Measurements from ENCODE around the gene SND1. TPM values are rescaled to one million over a fixed set of nuclear protein-coding genes. Genes with fewer than 3 reads are reported as not detected.

SND1 gene
- total and polyA plus RNA-seq, 5 donors from 2014 or later = 84.4 to 121 (median 86.9) TPM

GRCh38 chr7:127736511-127736910 is 84.5 kb downstream of the SND1 start:
- Histone ChIP-seq H3K27me3 (ENCODE audit: control insufficient read depth, insufficient read depth, low read length) (no peaks in the 10 kb centered on the region), H3K27ac (ENCODE audit: insufficient read depth, low read length, poor library complexity, severe bottlenecking) (no peak overlapping the region), H3K4me1 (ENCODE audit: control insufficient read depth, insufficient read depth, low read length, poor library complexity, severe bottlenecking) (no peaks in the 10 kb centered on the region), H3K4me3 (ENCODE audit: low read depth, low read length) (no peak overlapping the region), H3K36me3 (ENCODE audit: control insufficient read depth, insufficient read depth, low read length) (peaks cover 23% of the 10 kb centered on the region), H3K9me3 (ENCODE audit: control insufficient read depth in 2 of 2, low read length in 2 of 2) (no peaks in the 10 kb centered on the region)
- H3K27ac Mint-ChIP-seq = no peak overlapping the region
- no peaks in the 10 kb centered on the region for H3K9me3 Mint-ChIP-seq
- H3K27me3 Mint-ChIP-seq = no peaks in the 10 kb centered on the region
- ATAC-seq (ENCODE audit: low read depth in 2 of 2) (no peak), DNase-seq (no peak)
- H3K4me3 Mint-ChIP-seq = no peak overlapping the region
- H3K4me1 Mint-ChIP-seq = peaks cover 7 to 27% (median 14%) of the 10 kb centered on the region in 4 donors
- peaks cover 44% of the 10 kb centered on the region for H3K36me3 Mint-ChIP-seq

- no peak overlapping the region for H3K4me3 Mint-ChIP-seq
- H3K9me3 Mint-ChIP-seq = no peaks in the 10 kb centered on the region
- Histone ChIP-seq H3K9me3 (ENCODE audit: control insufficient read depth in 2 of 2, low read length in 2 of 2) (no peaks in the 10 kb centered on the region), H3K27me3 (ENCODE audit: control insufficient read depth, insufficient read depth, low read length) (no peaks in the 10 kb centered on the region), H3K4me1 (ENCODE audit: control insufficient read depth, insufficient read depth, low read length, poor library complexity, severe bottlenecking) (no peaks in the 10 kb centered on the region), H3K4me3 (ENCODE audit: low read depth, low read length) (no peak overlapping the region), H3K27ac (ENCODE audit: insufficient read depth, low read length, poor library complexity, severe bottlenecking) (no peak overlapping the region), H3K36me3 (ENCODE audit: control insufficient read depth, insufficient read depth, low read length) (peaks cover 5% of the 10 kb centered on the region)
- no peak overlapping the region for H3K27ac Mint-ChIP-seq
- no peak for ATAC-seq (ENCODE audit: low read depth in 2 of 2)
- H3K27me3 Mint-ChIP-seq = no peaks in the 10 kb centered on the region
- peaks cover 31% of the 10 kb centered on the region for H3K36me3 Mint-ChIP-seq
- H3K4me1 Mint-ChIP-seq = peaks cover 11 to 30% (median 23%) of the 10 kb centered on the region in 4 donors
- DNase-seq = no peak
These were observed 86.9 kb downstream of the SND1 start for GRCh38 chr7:127738859-127739258.

DNA sequence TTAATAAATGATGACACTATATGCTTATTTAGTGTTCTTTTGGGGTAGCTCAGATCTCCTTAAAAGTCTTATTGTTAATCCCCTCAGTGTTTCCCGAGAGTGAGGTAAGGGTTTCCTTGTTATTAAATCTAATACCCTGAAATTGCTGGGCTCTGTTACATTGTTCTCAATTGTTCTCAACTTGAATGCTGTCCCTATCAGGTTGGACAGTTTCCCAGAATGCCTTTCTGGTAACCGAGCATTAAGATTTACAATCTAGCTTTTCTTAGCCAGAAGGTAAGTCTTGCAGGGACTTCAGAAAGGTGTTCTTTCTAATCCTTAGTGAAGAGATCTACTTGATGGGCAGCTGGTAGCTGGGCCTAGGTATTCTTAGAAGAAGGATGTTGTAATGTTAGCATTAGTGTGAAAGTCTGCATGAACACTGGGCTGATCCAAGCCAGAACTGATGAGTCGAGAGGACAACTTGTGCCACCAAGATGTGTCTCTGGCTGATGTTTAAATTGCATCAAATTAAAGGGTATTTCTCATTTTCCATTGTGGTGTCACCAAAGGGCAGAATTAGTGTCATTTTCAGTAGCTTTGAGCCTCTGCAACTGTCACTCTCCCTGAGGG is 89.9 kb downstream of the SND1 start:
- no peak overlapping the region for H3K27ac Mint-ChIP-seq
- no peaks in the 10 kb centered on the region for H3K36me3 ChIP-seq (ENCODE audit: control insufficient read depth, insufficient read depth, low read length)
- no peak for DNase-seq

GRCh38 chr7:127745445-127745844 is 93.5 kb downstream of the SND1 start:
- H3K4me3 Mint-ChIP-seq = no peak overlapping the region
- no peaks in the 10 kb centered on the region for H3K9me3 Mint-ChIP-seq
- no peak for ATAC-seq (ENCODE audit: low read depth in 2 of 2)
- Histone ChIP-seq H3K36me3 (ENCODE audit: control insufficient read depth, insufficient read depth, low read length) (no peaks in the 10 kb centered on the region), H3K9me3 (ENCODE audit: control insufficient read depth in 2 of 2, low read length in 2 of 2) (no peaks in the 10 kb centered on the region), H3K27me3 (ENCODE audit: control insufficient read depth, insufficient read depth, low read length) (no peaks in the 10 kb centered on the region), H3K27ac (ENCODE audit: insufficient read depth, low read length, poor library complexity, severe bottlenecking) (no peak overlapping the region), H3K4me3 (ENCODE audit: low read depth, low read length) (no peak overlapping the region), H3K4me1 (ENCODE audit: control insufficient read depth, insufficient read depth, low read length, poor library complexity, severe bottlenecking) (no peaks in the 10 kb centered on the region)
- H3K4me1 Mint-ChIP-seq = peaks cover 15 to 52% (median 37%) of the 10 kb centered on the region in 4 donors
- peaks cover 36% of the 10 kb centered on the region for H3K36me3 Mint-ChIP-seq
- no peak overlapping the region for H3K27ac Mint-ChIP-seq
- DNase-seq = peak in 1 of 3 donors; percentile 47
- H3K27me3 Mint-ChIP-seq = no peaks in the 10 kb centered on the region

More for the DNA sequence above, 89.9 kb downstream of the SND1 start:
- Mint-ChIP-seq H3K9me3 (no peaks in the 10 kb centered on the region), H3K4me3 (no peak overlapping the region), H3K27me3 (no peaks in the 10 kb centered on the region), H3K36me3 (peaks cover 27% of the 10 kb centered on the region), H3K4me1 (peaks cover 22 to 44% (median 34%) of the 10 kb centered on the region in 4 donors)
- H3K9me3 ChIP-seq (ENCODE audit: control insufficient read depth in 2 of 2, low read length in 2 of 2) = no peaks in the 10 kb centered on the region
- H3K27me3 ChIP-seq (ENCODE audit: control insufficient read depth, insufficient read depth, low read length) = no peaks in the 10 kb centered on the region
- no peak overlapping the region for H3K27ac ChIP-seq (ENCODE audit: insufficient read depth, low read length, poor library complexity, severe bottlenecking)
- ATAC-seq (ENCODE audit: low read depth in 2 of 2) = no peak
- H3K4me1 ChIP-seq (ENCODE audit: control insufficient read depth, insufficient read depth, low read length, poor library complexity, severe bottlenecking) = no peaks in the 10 kb centered on the region
- H3K4me3 ChIP-seq (ENCODE audit: low read depth, low read length) = no peak overlapping the region

DNA sequence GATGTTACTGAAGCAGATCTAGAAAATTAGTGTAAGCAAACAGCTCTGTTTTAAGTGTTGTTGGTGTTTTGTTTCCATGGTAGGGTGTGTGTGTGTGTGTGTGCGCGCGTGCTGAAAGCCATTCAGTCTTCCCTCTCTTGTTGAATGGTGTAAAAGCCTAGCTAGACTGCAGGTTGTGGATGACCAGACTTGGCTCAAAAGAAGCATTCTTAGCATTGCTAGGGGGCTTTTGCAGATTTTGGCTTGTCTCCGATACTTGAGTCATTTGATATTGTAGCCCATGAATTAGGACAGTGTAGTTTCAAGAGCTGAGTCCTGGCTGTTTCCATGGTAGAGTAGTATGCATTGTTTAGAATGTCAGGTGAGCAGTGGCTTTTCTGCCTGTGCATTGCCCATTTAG is 99.1 kb downstream of the SND1 start:
- no peaks in the 10 kb centered on the region for H3K36me3 ChIP-seq (ENCODE audit: control insufficient read depth, insufficient read depth, low read length)
- Mint-ChIP-seq H3K36me3 (peaks cover 30% of the 10 kb centered on the region), H3K4me1 (peaks cover 15 to 58% (median 27%) of the 10 kb centered on the region in 4 donors), H3K4me3 (no peak overlapping the region), H3K27ac (no peak overlapping the region), H3K9me3 (no peaks in the 10 kb centered on the region), H3K27me3 (no peaks in the 10 kb centered on the region)
- H3K4me3 ChIP-seq (ENCODE audit: low read depth, low read length) = no peak overlapping the region
- no peak overlapping the region for H3K27ac ChIP-seq (ENCODE audit: insufficient read depth, low read length, poor library complexity, severe bottlenecking)
- no peaks in the 10 kb centered on the region for H3K4me1 ChIP-seq (ENCODE audit: control insufficient read depth, insufficient read depth, low read length, poor library complexity, severe bottlenecking)
- H3K9me3 ChIP-seq (ENCODE audit: control insufficient read depth in 2 of 2, low read length in 2 of 2) = no peaks in the 10 kb centered on the region
- H3K27me3 ChIP-seq (ENCODE audit: control insufficient read depth, insufficient read depth, low read length) = no peaks in the 10 kb centered on the region
- ATAC-seq (ENCODE audit: low read depth in 2 of 2) (no peak), DNase-seq (no peak)

DNA sequence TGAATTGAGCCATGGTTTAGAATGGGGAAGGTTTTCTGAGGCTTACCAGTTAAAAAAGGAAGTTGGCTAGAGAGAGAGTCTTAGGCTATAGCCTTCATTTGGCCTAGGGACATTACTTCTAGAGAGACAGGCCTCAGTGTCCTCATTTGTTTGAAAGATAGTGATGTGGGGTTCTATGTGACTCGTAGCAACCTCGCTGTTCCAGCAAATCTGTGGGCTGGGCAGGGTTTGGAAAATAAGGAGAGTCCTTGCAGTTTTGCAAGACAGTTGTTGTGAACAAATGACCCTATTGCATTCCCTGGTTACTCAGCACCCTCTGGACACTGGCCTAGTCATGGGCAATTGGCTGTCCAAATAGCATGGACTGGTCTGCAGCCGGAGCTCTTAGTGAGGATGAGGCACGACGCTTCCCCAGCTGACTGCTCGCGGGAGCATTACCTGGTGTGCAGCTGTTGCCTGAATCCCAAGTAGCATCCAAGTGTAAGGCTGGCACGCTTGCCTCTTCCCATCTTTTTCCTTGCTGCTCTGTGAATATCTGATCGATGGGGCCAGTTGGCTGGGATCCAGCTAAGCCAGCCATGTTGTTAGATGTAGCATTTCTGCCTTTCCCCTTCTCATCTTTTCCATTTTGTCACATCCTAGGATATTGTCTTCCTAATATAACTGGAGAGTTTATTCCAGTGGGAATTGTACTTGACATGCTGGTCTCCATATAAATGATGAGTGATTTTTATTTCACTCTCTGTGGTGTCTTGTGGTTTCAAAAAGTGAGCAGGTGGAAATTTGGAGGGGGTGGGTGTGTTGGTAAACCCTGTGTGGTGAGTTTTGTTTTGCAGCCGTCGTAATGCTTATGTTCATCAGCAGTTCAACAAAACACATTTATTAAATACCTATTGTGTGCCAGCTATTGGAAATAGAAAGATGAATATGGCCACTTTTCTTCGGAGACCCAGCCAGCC is 99.8 kb downstream of the SND1 start:
- Mint-ChIP-seq H3K36me3 (peaks cover 29% of the 10 kb centered on the region), H3K4me3 (no peak overlapping the region), H3K9me3 (no peaks in the 10 kb centered on the region), H3K27ac (no peak overlapping the region), H3K27me3 (no peaks in the 10 kb centered on the region), H3K4me1 (peaks cover 13 to 60% (median 26%) of the 10 kb centered on the region in 4 donors)
- Histone ChIP-seq H3K27ac (ENCODE audit: insufficient read depth, low read length, poor library complexity, severe bottlenecking) (no peak overlapping the region), H3K4me3 (ENCODE audit: low read depth, low read length) (no peak overlapping the region), H3K27me3 (ENCODE audit: control insufficient read depth, insufficient read depth, low read length) (no peaks in the 10 kb centered on the region), H3K4me1 (ENCODE audit: control insufficient read depth, insufficient read depth, low read length, poor library complexity, severe bottlenecking) (no peaks in the 10 kb centered on the region), H3K36me3 (ENCODE audit: control insufficient read depth, insufficient read depth, low read length) (no peaks in the 10 kb centered on the region), H3K9me3 (ENCODE audit: control insufficient read depth in 2 of 2, low read length in 2 of 2) (no peaks in the 10 kb centered on the region)
- ATAC-seq (ENCODE audit: low read depth in 2 of 2) (no peak), DNase-seq (no peak)

DNA sequence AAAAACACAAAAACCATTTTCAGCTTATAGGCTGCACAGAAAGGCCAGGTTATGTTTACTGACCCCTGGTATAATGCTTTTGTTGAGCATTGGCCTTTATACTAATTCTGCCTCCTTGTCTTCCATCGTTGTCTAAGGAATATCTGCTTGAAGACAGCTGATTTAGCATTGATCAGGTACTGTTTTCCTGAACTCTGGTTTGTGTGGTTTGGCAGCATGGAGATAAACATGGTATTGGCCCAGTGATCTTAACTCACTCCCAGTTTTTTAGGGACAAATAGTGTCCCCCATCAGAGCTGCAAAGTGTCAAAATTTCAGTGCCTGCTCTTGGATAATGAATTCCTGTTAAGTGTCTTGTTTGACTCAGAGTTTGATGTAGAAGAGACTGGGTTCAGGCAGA is 100.8 kb downstream of the SND1 start:
- Histone ChIP-seq H3K4me1 (ENCODE audit: control insufficient read depth, insufficient read depth, low read length, poor library complexity, severe bottlenecking) (no peaks in the 10 kb centered on the region), H3K9me3 (ENCODE audit: control insufficient read depth in 2 of 2, low read length in 2 of 2) (no peaks in the 10 kb centered on the region), H3K27me3 (ENCODE audit: control insufficient read depth, insufficient read depth, low read length) (no peaks in the 10 kb centered on the region), H3K4me3 (ENCODE audit: low read depth, low read length) (no peak overlapping the region), H3K27ac (ENCODE audit: insufficient read depth, low read length, poor library complexity, severe bottlenecking) (no peak overlapping the region), H3K36me3 (ENCODE audit: control insufficient read depth, insufficient read depth, low read length) (no peaks in the 10 kb centered on the region)
- Mint-ChIP-seq H3K27ac (no peak overlapping the region), H3K27me3 (no peaks in the 10 kb centered on the region), H3K36me3 (peaks cover 25% of the 10 kb centered on the region), H3K4me1 (peaks cover 11 to 66% (median 32%) of the 10 kb centered on the region in 4 donors), H3K4me3 (no peak overlapping the region), H3K9me3 (no peaks in the 10 kb centered on the region)
- DNase-seq (no peak), ATAC-seq (ENCODE audit: low read depth in 2 of 2) (no peak)
